ENCODE results near the gene AIFM2. TPM values are rescaled to one million over a fixed set of nuclear protein-coding genes. Genes with fewer than 3 reads are reported as not detected.

The AIFM2 gene
- total and polyA plus RNA-seq, 2 of the 13 experiments (the other 11 are each of a cell fraction or from before 2014, with no cell fraction given), result 20.3 to 29.5 TPM

DNA sequence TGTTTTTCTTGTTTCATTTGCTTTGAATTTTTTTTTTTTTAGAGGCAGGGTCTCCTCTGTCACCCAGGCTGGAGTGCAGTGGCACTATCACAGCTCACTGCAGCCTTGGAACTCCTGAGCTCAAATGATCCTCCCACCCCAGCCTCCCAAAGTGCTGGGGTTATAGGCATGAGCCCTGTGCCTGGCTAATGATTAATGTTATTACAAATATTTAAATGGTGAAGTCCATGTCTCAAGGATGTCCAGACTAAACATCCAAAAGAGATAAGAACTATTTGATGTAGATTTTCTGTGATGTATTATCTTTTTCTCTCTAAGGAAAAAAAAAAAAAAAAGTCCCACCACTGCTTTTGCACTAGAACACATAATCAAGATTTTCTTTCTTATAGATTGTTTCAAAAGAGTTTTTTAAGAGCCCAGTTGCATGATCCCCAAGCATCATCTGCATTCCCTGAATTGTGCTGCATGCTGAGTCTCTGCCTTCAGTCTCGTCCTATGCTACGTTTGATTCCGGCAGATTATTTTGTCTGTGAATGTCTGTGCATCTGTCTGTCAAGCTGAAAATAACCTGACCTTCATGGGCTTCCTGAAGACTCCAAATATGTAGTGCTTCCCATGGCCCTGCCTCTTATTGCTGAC lies 46.5 kb downstream of the AIFM2 start:
- ATAC-seq, result peak; percentile 87
- no peak overlapping the region for H3K9ac ChIP-seq (ENCODE audit: insufficient read depth, low read depth, low read length)
- no peak overlapping the region for H2AFZ ChIP-seq (ENCODE audit: low read length)
- BruUV-seq (replicated peaks), result no TSS peak
- DNase-seq (ENCODE audit: low spot score), result peak; percentile 90
- no peaks in the 10 kb centered on the region for H4K20me1 ChIP-seq (ENCODE audit: insufficient read depth, low read length)
- no peaks in the 10 kb centered on the region for H3K27me3 ChIP-seq (ENCODE audit: control insufficient read depth in 1 of 2, insufficient read depth in 2 of 2, low read length in 2 of 2)
- intact Hi-C loops (cut with micrococcal nuclease; ENCODE audit: unreplicated experiment) (loop anchor here (5.0 kb wide), 1 partner anchor 34 kb away; the partner anchor contains the start of gene MACROH2A2), in situ Hi-C loops (cut with HindIII; ENCODE audit: extremely low pct_ligation_motif_present, low pct_unique_long_range_greater_than_20kb) (no loop called here)
- CTCF ChIA-PET (ENCODE audit: low intra/inter-chr PET ratio, low total read pairs), result interaction anchor here (1.1 kb wide), 1 partner anchor 60 kb away, joined by 5 read pairs; the partner anchor contains the start of gene TYSND1
- H3K36me3 ChIP-seq (replicated peaks in 1 of 2; ENCODE audit: control insufficient read depth in 1 of 2, insufficient read depth in 2 of 2, low read length in 2 of 2), result no peaks in the 10 kb centered on the region
- H3K9me3 ChIP-seq (ENCODE audit: low read length), result no peaks in the 10 kb centered on the region
- peak; percentile 55 for FAIRE-seq
- H3K4me1 ChIP-seq (ENCODE audit: insufficient read depth, low read length), result peaks cover 78% of the 10 kb centered on the region
- WGBS (ENCODE audit: low lambda C conversion rate), result 2% methylated on average over 3 of the region's 3 CpGs
- no peaks in the 10 kb centered on the region for H3K79me2 ChIP-seq (ENCODE audit: insufficient read depth, low read length)
- peak overlapping the region in 1 of 3 experiments; percentile 14; a peak in 1 of 6 replicates for H3K4me3 ChIP-seq (replicated peaks in 1 of 3; ENCODE audit: insufficient read depth in 1 of 3, low read depth in 2 of 3, low read length in 3 of 3)
- POLR2A ChIA-PET, result interaction anchor here (0.7 to 3.4 kb wide), 8 partner anchors 8 to 85 kb away, joined by 3 to 27 read pairs (median 4); partner anchors contain the start of genes MACROH2A2, SAR1A and TYSND1
- H3K27ac ChIP-seq (ENCODE audit: extremely low read length, insufficient read depth, low read length), result peak overlapping the region; percentile 37
- H3K4me2 ChIP-seq (ENCODE audit: low read depth, low read length), result peak overlapping the region; percentile 64
- TF ChIP-seq NFE2L2 (IDR thresholded peaks at IDR 0.05; ENCODE audit: low read length) (no peak), ZNF431 (CRISPR knock-in tag; IDR thresholded peaks at IDR 0.05; ENCODE audit: borderline replicate concordance, low read depth) (no peak), NFYB (CRISPR knock-in tag; IDR thresholded peaks at IDR 0.05) (no peak), YEATS4 (CRISPR knock-in tag; IDR thresholded peaks at IDR 0.05; ENCODE audit: borderline replicate concordance) (no peak), BCL6 (CRISPR knock-in tag; IDR thresholded peaks at IDR 0.05) (peak; percentile 99), ZMYM2 (CRISPR knock-in tag; IDR thresholded peaks at IDR 0.05) (0 out of 2 replicates have a peak, but pooled peaks have one; percentile 31), ZFP82 (CRISPR knock-in tag; IDR thresholded peaks at IDR 0.05; ENCODE audit: borderline replicate concordance) (no peak), ZNF792 (CRISPR knock-in tag; IDR thresholded peaks at IDR 0.05) (no peak), CBX2 (IDR thresholded peaks at IDR 0.05; ENCODE audit: low read depth, low read length) (no peak), CBX2 (CRISPR knock-in tag; IDR thresholded peaks at IDR 0.05; ENCODE audit: low read depth) (no peak), GATA4 (IDR thresholded peaks at IDR 0.05; ENCODE audit: borderline replicate concordance, low read depth) (peak; percentile 91), POLR2AphosphoS2 (IDR thresholded peaks at IDR 0.05; ENCODE audit: low read depth, low read length) (no peak)
- TF ChIP-seq, protein P1, sequence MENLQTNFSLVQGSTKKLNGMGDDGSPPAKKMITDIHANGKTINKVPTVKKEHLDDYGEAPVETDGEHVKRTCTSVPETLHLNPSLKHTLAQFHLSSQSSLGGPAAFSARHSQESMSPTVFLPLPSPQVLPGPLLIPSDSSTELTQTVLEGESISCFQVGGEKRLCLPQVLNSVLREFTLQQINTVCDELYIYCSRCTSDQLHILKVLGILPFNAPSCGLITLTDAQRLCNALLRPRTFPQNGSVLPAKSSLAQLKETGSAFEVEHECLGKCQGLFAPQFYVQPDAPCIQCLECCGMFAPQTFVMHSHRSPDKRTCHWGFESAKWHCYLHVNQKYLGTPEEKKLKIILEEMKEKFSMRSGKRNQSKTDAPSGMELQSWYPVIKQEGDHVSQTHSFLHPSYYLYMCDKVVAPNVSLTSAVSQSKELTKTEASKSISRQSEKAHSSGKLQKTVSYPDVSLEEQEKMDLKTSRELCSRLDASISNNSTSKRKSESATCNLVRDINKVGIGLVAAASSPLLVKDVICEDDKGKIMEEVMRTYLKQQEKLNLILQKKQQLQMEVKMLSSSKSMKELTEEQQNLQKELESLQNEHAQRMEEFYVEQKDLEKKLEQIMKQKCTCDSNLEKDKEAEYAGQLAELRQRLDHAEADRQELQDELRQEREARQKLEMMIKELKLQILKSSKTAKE (CRISPR knock-in tag; IDR thresholded peaks at IDR 0.05; ENCODE audit: borderline replicate concordance), result peak; percentile 92
- TF ChIP-seq, protein P2, sequence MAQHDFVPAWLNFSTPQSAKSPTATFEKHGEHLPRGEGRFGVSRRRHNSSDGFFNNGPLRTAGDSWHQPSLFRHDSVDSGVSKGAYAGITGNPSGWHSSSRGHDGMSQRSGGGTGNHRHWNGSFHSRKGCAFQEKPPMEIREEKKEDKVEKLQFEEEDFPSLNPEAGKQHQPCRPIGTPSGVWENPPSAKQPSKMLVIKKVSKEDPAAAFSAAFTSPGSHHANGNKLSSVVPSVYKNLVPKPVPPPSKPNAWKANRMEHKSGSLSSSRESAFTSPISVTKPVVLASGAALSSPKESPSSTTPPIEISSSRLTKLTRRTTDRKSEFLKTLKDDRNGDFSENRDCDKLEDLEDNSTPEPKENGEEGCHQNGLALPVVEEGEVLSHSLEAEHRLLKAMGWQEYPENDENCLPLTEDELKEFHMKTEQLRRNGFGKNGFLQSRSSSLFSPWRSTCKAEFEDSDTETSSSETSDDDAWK (CRISPR knock-in tag; IDR thresholded peaks at IDR 0.05), result no peak

Data from HepG2 (cell line).